Prostate gland (tissue), 2 donors: ENCODE data around the gene GULP1.

Source experiments
- POLR2A ChIP-seq: fragments of 450-650 bp; IDR thresholded peaks from one replicate; pipeline ENCODE4 v1.6.1; 2016; ENCODE audit warnings: antibody characterized with exemption, mild to moderate bottlenecking
- POLR2AphosphoS5 ChIP-seq: sonication (generic); formaldehyde crosslinking; IDR thresholded peaks from one replicate; pipeline ENCODE4 v1.6.1; 2017; ENCODE audit warnings: antibody characterized with exemption
- TF ChIP-seq, protein P1 (sequence below), 4 experiments: fragments of 200-600 bp in 2 of 4; fragments of 450-650 bp in 2 of 4; sonication (generic) in 2 of 4; IDR thresholded peaks; 1 replicate in 3 of 4; 2 replicates in 1 of 4; pipeline ENCODE4 v1.5.1; 2016 to 2019; ENCODE audit warnings: antibody characterized with exemption in 4 of 4, mild to moderate bottlenecking in 2 of 4, moderate library complexity in 2 of 4

DNA sequence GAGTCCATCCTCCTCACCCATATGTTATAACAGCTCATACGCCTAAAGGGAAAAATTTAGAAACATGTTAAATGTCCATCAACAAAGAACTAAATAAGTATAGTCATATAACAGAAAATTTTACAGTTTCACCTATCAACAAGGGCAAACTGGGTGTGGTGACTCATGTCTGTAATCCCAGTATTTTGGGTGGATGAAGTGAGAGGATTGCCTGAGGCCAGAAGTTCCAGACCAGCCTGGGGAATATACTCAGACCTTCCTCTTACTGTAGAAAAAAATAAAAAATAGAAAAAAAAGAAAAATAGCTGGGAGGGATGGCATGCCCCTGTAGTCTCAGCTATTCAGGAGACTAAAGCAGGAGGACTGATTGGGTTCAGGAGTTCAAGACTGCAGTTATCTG is 48.3 kb upstream of the GULP1 start:
- TF ChIP-seq, protein P1, sequence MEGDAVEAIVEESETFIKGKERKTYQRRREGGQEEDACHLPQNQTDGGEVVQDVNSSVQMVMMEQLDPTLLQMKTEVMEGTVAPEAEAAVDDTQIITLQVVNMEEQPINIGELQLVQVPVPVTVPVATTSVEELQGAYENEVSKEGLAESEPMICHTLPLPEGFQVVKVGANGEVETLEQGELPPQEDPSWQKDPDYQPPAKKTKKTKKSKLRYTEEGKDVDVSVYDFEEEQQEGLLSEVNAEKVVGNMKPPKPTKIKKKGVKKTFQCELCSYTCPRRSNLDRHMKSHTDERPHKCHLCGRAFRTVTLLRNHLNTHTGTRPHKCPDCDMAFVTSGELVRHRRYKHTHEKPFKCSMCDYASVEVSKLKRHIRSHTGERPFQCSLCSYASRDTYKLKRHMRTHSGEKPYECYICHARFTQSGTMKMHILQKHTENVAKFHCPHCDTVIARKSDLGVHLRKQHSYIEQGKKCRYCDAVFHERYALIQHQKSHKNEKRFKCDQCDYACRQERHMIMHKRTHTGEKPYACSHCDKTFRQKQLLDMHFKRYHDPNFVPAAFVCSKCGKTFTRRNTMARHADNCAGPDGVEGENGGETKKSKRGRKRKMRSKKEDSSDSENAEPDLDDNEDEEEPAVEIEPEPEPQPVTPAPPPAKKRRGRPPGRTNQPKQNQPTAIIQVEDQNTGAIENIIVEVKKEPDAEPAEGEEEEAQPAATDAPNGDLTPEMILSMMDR (IDR thresholded peaks at IDR 0.05) = no peak
- TF ChIP-seq POLR2A = no peak
- no peak for TF ChIP-seq POLR2AphosphoS5
